NB4 (cell line): ENCODE results near the gene NFASC.

Experiments
- POLR2A ChIP-seq: IDR thresholded peaks from 2 replicates; pipeline ENCODE4 v1.6.1; 2011; ENCODE audit warnings: mild to moderate bottlenecking; ENCODE audit not compliant: insufficient read length; ENCODE audit errors: extremely low read depth
- TF ChIP-seq, protein P1 (sequence below): IDR thresholded peaks from one replicate; pipeline ENCODE4 v1.5.1; 2012; ENCODE audit warnings: low read depth, low read length

DNA sequence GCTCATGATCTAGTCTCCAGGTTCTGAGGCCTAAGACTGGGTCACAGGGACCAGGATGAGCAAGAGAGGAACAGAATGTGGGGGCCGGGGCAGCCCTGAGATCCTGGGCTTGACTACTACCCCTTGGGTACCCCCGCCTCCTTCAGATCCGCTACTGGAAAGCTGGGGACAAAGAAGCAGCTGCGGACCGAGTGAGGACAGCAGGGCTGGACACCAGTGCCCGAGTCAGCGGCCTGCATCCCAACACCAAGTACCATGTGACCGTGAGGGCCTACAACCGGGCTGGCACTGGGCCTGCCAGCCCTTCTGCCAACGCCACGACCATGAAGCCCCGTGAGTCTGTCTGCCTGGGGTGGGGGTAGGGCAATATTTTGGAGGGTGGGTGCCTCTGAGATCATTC lies 201.1 kb downstream of the NFASC start:
- TF ChIP-seq, protein P1, sequence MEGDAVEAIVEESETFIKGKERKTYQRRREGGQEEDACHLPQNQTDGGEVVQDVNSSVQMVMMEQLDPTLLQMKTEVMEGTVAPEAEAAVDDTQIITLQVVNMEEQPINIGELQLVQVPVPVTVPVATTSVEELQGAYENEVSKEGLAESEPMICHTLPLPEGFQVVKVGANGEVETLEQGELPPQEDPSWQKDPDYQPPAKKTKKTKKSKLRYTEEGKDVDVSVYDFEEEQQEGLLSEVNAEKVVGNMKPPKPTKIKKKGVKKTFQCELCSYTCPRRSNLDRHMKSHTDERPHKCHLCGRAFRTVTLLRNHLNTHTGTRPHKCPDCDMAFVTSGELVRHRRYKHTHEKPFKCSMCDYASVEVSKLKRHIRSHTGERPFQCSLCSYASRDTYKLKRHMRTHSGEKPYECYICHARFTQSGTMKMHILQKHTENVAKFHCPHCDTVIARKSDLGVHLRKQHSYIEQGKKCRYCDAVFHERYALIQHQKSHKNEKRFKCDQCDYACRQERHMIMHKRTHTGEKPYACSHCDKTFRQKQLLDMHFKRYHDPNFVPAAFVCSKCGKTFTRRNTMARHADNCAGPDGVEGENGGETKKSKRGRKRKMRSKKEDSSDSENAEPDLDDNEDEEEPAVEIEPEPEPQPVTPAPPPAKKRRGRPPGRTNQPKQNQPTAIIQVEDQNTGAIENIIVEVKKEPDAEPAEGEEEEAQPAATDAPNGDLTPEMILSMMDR: no peak
- TF ChIP-seq POLR2A: no peak
